ENCODE results near the gene CCDC182.

CCDC182 gene

GRCh38 chr17:57781386-57782061 lies 36.4 kb upstream of the CCDC182 start:
- 42% methylated on average over 10 of the region's 11 CpGs for WGBS
- Histone ChIP-seq H3K36me3 (ENCODE audit: control insufficient read depth in 1 of 2, insufficient read depth in 2 of 2, low read depth in 1 of 2, low read length in 2 of 2) (no peaks in the 10 kb centered on the region), H3K14ac (ENCODE audit: low read length in 2 of 2) (no peak overlapping the region)

GRCh38 chr17:57779706-57780105 lies 34.6 kb upstream of the CCDC182 start:
- Histone ChIP-seq H2AK5ac (ENCODE audit: low read length, severe bottlenecking) (no peak overlapping the region), H3K27me3 (ENCODE audit: control insufficient read depth in 1 of 2, insufficient read depth in 1 of 2, low read length in 2 of 2) (peaks cover 63 to 78% of the 10 kb centered on the region in 2 experiments), H3K4me3 (ENCODE audit: insufficient read depth in 1 of 2, low read depth in 1 of 2, low read length in 2 of 2) (no peak overlapping the region), H3K27ac (ENCODE audit: low read length, poor library complexity, severe bottlenecking) (no peak overlapping the region), H4K91ac (ENCODE audit: low read length) (no peak overlapping the region), H2BK15ac (ENCODE audit: low read depth, poor library complexity, severe bottlenecking) (no peak overlapping the region), H2BK5ac (ENCODE audit: low read depth, low read length, poor library complexity, severe bottlenecking) (no peak overlapping the region), H3K9ac (ENCODE audit: low read length) (no peak overlapping the region), H3K4ac (ENCODE audit: low read depth in 1 of 2, low read length in 2 of 2) (no peak overlapping the region), H3K9me3 (ENCODE audit: control insufficient read depth, low read length) (no peaks in the 10 kb centered on the region), H3K14ac (ENCODE audit: low read length in 2 of 2) (no peak overlapping the region), H3K23ac (ENCODE audit: low read length in 2 of 2) (no peak overlapping the region), H2BK120ac (ENCODE audit: low read depth, low read length) (no peak overlapping the region), H2AFZ (ENCODE audit: low read depth, low read length) (no peak overlapping the region), H3K4me2 (ENCODE audit: low read length, poor library complexity, severe bottlenecking) (no peak overlapping the region), H4K8ac (ENCODE audit: low read length) (no peak overlapping the region), H3K36me3 (ENCODE audit: control insufficient read depth in 1 of 2, insufficient read depth in 2 of 2, low read depth in 1 of 2, low read length in 2 of 2) (no peaks in the 10 kb centered on the region), H3K79me1 (replicated peaks; ENCODE audit: low read length, poor library complexity, severe bottlenecking) (no peaks in the 10 kb centered on the region), H3K18ac (ENCODE audit: low read depth in 1 of 2, low read length in 2 of 2) (no peak overlapping the region), H2BK12ac (ENCODE audit: low read length in 2 of 2) (no peak overlapping the region), H3K4me1 (ENCODE audit: control insufficient read depth, insufficient read depth, low read depth, low read length) (peaks cover 7% of the 10 kb centered on the region)
- DNase-seq: no peak
- 67% methylated on average over 1 of the region's 2 CpGs for WGBS

More at GRCh38 chr17:57781386-57782061, 36.4 kb upstream of the CCDC182 start:
- H2BK120ac ChIP-seq (ENCODE audit: low read depth, low read length): no peak overlapping the region
- H2AK5ac ChIP-seq (ENCODE audit: low read length, severe bottlenecking): no peak overlapping the region
- H3K23ac ChIP-seq (ENCODE audit: low read length in 2 of 2): no peak overlapping the region
- no peak overlapping the region for H4K8ac ChIP-seq (ENCODE audit: low read length)
- H2AFZ ChIP-seq (ENCODE audit: low read depth, low read length): no peak overlapping the region
- H3K4me3 ChIP-seq (ENCODE audit: insufficient read depth in 1 of 2, low read depth in 1 of 2, low read length in 2 of 2): no peak overlapping the region
- peaks cover 58 to 73% of the 10 kb centered on the region in 2 experiments for H3K27me3 ChIP-seq (ENCODE audit: control insufficient read depth in 1 of 2, insufficient read depth in 1 of 2, low read length in 2 of 2)
- H2BK12ac ChIP-seq (ENCODE audit: low read length in 2 of 2): no peak overlapping the region
- H3K4me2 ChIP-seq (ENCODE audit: low read length, poor library complexity, severe bottlenecking): no peak overlapping the region
- no peak overlapping the region for H3K4ac ChIP-seq (ENCODE audit: low read depth in 1 of 2, low read length in 2 of 2)
- no peak overlapping the region for H4K91ac ChIP-seq (ENCODE audit: low read length)
- H2BK15ac ChIP-seq (ENCODE audit: low read depth, poor library complexity, severe bottlenecking): no peak overlapping the region
- no peaks in the 10 kb centered on the region for H3K79me1 ChIP-seq (replicated peaks; ENCODE audit: low read length, poor library complexity, severe bottlenecking)
- peaks cover 7% of the 10 kb centered on the region for H3K4me1 ChIP-seq (ENCODE audit: control insufficient read depth, insufficient read depth, low read depth, low read length)
- no peak overlapping the region for H3K18ac ChIP-seq (ENCODE audit: low read depth in 1 of 2, low read length in 2 of 2)
- H3K9me3 ChIP-seq (ENCODE audit: control insufficient read depth, low read length): no peaks in the 10 kb centered on the region
- peak; percentile 1 for DNase-seq
- H2BK5ac ChIP-seq (ENCODE audit: low read depth, low read length, poor library complexity, severe bottlenecking): no peak overlapping the region
- H3K9ac ChIP-seq (ENCODE audit: low read length): no peak overlapping the region
- H3K27ac ChIP-seq (ENCODE audit: low read length, poor library complexity, severe bottlenecking): no peak overlapping the region

GRCh38 chr17:57778306-57778705 lies 33.2 kb upstream of the CCDC182 start:
- H3K27ac ChIP-seq (ENCODE audit: low read length, poor library complexity, severe bottlenecking): no peak overlapping the region
- H2BK5ac ChIP-seq (ENCODE audit: low read depth, low read length, poor library complexity, severe bottlenecking): no peak overlapping the region
- no peak overlapping the region for H3K4me2 ChIP-seq (ENCODE audit: low read length, poor library complexity, severe bottlenecking)
- no peak overlapping the region for H2BK120ac ChIP-seq (ENCODE audit: low read depth, low read length)
- H4K8ac ChIP-seq (ENCODE audit: low read length): no peak overlapping the region
- no peak for DNase-seq
- H3K4ac ChIP-seq (ENCODE audit: low read depth in 1 of 2, low read length in 2 of 2): no peak overlapping the region
- no peaks in the 10 kb centered on the region for H3K79me1 ChIP-seq (replicated peaks; ENCODE audit: low read length, poor library complexity, severe bottlenecking)
- no peak overlapping the region for H2AFZ ChIP-seq (ENCODE audit: low read depth, low read length)
- no peak overlapping the region for H2BK12ac ChIP-seq (ENCODE audit: low read length in 2 of 2)
- H3K27me3 ChIP-seq (ENCODE audit: control insufficient read depth in 1 of 2, insufficient read depth in 1 of 2, low read length in 2 of 2): peaks cover 63 to 78% of the 10 kb centered on the region in 2 experiments
- H3K9ac ChIP-seq (ENCODE audit: low read length): no peak overlapping the region
- no peak overlapping the region for H4K91ac ChIP-seq (ENCODE audit: low read length)
- H3K14ac ChIP-seq (ENCODE audit: low read length in 2 of 2): no peak overlapping the region
- no peak overlapping the region for H3K18ac ChIP-seq (ENCODE audit: low read depth in 1 of 2, low read length in 2 of 2)
- H3K36me3 ChIP-seq (ENCODE audit: control insufficient read depth in 1 of 2, insufficient read depth in 2 of 2, low read depth in 1 of 2, low read length in 2 of 2): no peaks in the 10 kb centered on the region
- H2BK15ac ChIP-seq (ENCODE audit: low read depth, poor library complexity, severe bottlenecking): no peak overlapping the region
- H3K23ac ChIP-seq (ENCODE audit: low read length in 2 of 2): no peak overlapping the region
- no peak overlapping the region for H3K4me3 ChIP-seq (ENCODE audit: insufficient read depth in 1 of 2, low read depth in 1 of 2, low read length in 2 of 2)
- H3K9me3 ChIP-seq (ENCODE audit: control insufficient read depth, low read length): no peaks in the 10 kb centered on the region
- whole genome bisulfite sequencing: 97% methylated on average over 6 of the region's 6 CpGs
- no peak overlapping the region for H2AK5ac ChIP-seq (ENCODE audit: low read length, severe bottlenecking)
- peaks cover 5% of the 10 kb centered on the region for H3K4me1 ChIP-seq (ENCODE audit: control insufficient read depth, insufficient read depth, low read depth, low read length)

- Histone ChIP-seq H2BK5ac (ENCODE audit: low read depth, low read length, poor library complexity, severe bottlenecking) (no peak overlapping the region), H3K4me3 (ENCODE audit: insufficient read depth in 1 of 2, low read depth in 1 of 2, low read length in 2 of 2) (no peak overlapping the region), H3K79me1 (replicated peaks; ENCODE audit: low read length, poor library complexity, severe bottlenecking) (no peaks in the 10 kb centered on the region), H3K9me3 (ENCODE audit: control insufficient read depth, low read length) (no peaks in the 10 kb centered on the region), H4K91ac (ENCODE audit: low read length) (no peak overlapping the region), H2BK15ac (ENCODE audit: low read depth, poor library complexity, severe bottlenecking) (no peak overlapping the region), H3K18ac (ENCODE audit: low read depth in 1 of 2, low read length in 2 of 2) (no peak overlapping the region), H2AK5ac (ENCODE audit: low read length, severe bottlenecking) (no peak overlapping the region), H3K4ac (ENCODE audit: low read depth in 1 of 2, low read length in 2 of 2) (no peak overlapping the region), H4K8ac (ENCODE audit: low read length) (no peak overlapping the region), H3K4me2 (ENCODE audit: low read length, poor library complexity, severe bottlenecking) (no peak overlapping the region), H3K14ac (ENCODE audit: low read length in 2 of 2) (no peak overlapping the region), H3K27ac (ENCODE audit: low read length, poor library complexity, severe bottlenecking) (no peak overlapping the region), H3K23ac (ENCODE audit: low read length in 2 of 2) (no peak overlapping the region), H3K27me3 (ENCODE audit: control insufficient read depth in 1 of 2, insufficient read depth in 1 of 2, low read length in 2 of 2) (peaks cover 54 to 74% of the 10 kb centered on the region in 2 experiments), H3K9ac (ENCODE audit: low read length) (no peak overlapping the region), H2BK12ac (ENCODE audit: low read length in 2 of 2) (no peak overlapping the region), H2AFZ (ENCODE audit: low read depth, low read length) (no peak overlapping the region), H3K4me1 (ENCODE audit: control insufficient read depth, insufficient read depth, low read depth, low read length) (no peaks in the 10 kb centered on the region), H3K36me3 (ENCODE audit: control insufficient read depth in 1 of 2, insufficient read depth in 2 of 2, low read depth in 1 of 2, low read length in 2 of 2) (no peaks in the 10 kb centered on the region), H2BK120ac (ENCODE audit: low read depth, low read length) (no peak overlapping the region)
- 95% methylated on average over 12 of the region's 12 CpGs for WGBS
- no peak for DNase-seq
Observed at GRCh38 chr17:57776366-57776765, 31.3 kb upstream of the CCDC182 start.
